ENCODE data around the gene PGD. TPM values are rescaled to one million over a fixed set of nuclear protein-coding genes. Genes with fewer than 3 reads are reported as not detected.
"Not testable (repeated sequence)": the region's sequence is repeated elsewhere in the genome, so short reads cannot be mapped to it uniquely, and the experiment has no call there.

The PGD gene
- total RNA-seq, 1 experiment from 2014 or later: 608 TPM

DNA sequence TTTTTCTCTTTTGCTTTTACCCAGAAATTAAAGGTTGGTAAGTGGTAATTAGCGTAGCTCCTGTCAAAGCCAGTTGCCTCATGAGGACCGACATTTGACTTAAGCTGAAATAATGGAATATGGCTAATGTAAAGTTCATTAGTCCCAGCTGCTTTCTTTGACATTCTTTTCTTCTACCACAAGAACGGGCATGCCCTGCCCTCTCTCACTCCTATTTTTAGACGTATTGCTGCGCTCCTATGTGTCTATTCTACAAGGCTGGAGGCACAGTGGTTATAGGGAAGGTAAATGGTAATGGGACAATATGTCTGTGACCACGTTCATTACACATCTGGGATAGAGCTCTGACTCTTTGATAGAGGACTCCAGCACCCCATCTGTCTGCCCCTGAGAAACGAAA lies 57.8 kb downstream of the PGD start:
- no peak for DNase-seq (ENCODE audit: low read depth)
- in situ Hi-C loops (cut with HindIII; ENCODE audit: low pct_unique_long_range_greater_than_20kb, low sequenced_read_pairs): no loop called here

DNA sequence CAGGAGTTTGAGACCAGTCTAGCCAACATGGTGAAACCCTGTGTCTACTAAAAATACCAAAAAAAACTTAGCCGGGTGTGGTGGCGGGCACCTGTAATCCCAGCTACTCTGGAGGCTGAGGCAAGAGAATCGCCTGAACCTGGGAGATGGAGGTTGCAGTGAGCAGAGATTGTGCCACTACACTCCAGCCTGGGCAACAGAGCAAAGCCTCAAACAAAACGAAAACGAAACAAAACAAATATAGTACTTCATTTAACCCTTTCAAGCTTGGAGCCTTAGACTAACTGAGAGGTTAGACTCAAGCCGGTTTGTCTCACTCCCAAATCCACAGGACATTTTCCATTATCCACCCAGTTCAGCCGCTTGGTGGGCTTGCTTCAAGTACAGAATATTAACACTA lies 58.6 kb downstream of the PGD start:
- DNase-seq (ENCODE audit: low read depth); in situ Hi-C loops (cut with HindIII; ENCODE audit: low pct_unique_long_range_greater_than_20kb, low sequenced_read_pairs): not testable (repeated sequence)

DNA sequence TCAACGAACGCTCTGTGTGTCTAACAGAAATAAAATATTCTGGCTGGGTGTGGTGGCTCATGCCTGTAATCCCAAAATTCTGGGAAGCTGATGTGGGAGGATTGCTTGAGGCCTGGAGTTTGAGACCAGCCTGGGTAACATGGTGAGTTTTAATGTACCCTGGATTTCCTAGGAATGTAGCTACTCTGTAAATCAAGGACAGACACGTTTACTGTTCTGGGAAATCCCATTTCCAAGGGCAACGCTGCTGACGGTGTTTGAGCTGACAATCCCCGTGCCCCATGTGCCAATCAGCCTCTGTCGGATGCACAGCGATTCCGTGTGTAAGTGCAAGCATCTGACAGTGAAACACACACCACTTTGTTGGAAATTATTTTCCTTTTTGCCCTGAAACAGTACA lies 59.0 kb downstream of the PGD start:
- no peak for DNase-seq (ENCODE audit: low read depth)
- in situ Hi-C loops (cut with HindIII; ENCODE audit: low pct_unique_long_range_greater_than_20kb, low sequenced_read_pairs): no loop called here

DNA sequence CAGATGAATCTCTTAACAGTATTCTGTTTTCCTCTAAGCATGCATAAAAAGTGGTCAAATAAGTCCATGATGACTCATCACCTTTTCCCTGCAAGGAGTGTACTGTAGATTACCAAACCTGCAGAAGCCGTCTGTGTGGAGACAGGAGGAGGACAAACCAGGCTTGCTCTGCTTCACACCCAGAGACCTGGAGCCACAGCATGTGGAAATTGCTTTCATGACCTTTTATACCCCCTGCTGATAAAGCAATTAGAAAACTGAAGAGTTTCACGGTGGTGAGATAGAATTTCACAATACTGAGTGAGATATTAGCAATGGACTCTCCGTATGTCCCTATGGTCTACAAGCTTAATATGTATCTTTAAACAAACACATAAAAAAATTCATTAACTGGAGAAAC lies 60.3 kb downstream of the PGD start:
- in situ Hi-C loops (cut with HindIII; ENCODE audit: low pct_unique_long_range_greater_than_20kb, low sequenced_read_pairs): no loop called here

DNA sequence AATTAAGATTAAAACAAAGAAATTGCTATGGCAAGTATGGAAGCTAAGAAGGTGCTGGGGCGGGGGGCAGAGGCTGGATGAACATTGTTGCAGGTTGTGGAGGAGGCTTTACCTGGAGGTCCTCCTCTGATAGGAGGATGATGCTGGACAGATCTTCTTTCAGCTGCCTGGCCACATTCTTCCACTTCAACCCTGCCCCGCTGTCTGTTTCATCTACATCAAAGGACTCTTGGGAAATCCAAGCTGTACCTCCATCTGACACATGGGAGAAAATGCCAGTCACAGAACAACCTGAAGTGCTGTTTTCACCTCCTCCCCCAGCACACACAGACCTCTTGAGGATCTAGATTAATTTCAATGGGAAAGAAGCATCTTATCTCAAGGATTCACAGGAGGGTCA lies 68.2 kb downstream of the PGD start:
- in situ Hi-C loops (cut with HindIII; ENCODE audit: low pct_unique_long_range_greater_than_20kb, low sequenced_read_pairs): no loop called here
- DNase-seq (ENCODE audit: low read depth): no peak

More for the DNA sequence above, 60.3 kb downstream of the PGD start:
- peak; percentile 88 for DNase-seq (ENCODE audit: low read depth)

DNA sequence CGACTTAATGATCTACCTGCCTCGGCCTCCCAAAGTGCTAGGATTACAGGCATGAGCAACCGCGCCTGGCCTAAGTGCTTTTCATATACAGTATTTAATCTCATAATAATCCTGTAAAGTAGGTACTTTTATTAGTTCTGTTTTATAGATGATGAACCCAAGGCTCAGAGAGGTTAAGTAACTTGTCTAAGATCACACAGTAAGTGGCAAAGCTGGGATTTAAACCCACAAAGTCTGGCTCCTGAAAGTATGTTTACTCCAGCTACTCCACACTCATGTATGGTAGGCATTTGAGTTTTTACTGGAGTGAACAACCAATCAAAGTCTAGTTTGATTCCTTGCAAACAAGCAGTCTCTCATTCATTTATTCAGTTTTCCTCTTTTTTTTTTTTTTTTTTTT lies 71.2 kb downstream of the PGD start:
- DNase-seq (ENCODE audit: low read depth): no peak
- in situ Hi-C loops (cut with HindIII; ENCODE audit: low pct_unique_long_range_greater_than_20kb, low sequenced_read_pairs): no loop called here

Other genes with a start within 250 kb of the PGD start
- 2.3 and 8.0 TPM in 2 replicates for gene KIF1B, start 188.5 kb upstream of the PGD start, total RNA-seq (2014; rRNA removed; shearing (Covaris generic); ENCODE audit: low replicate concordance)
- gene CENPS, start 31.4 kb downstream of the PGD start, total RNA-seq (2014; rRNA removed; shearing (Covaris generic); ENCODE audit: low replicate concordance): 39.8 and 45.0 TPM in 2 replicates
- 0.61 TPM in 1 of 2 replicates, not detected in the other for gene CORT, start 51.0 kb downstream of the PGD start, total RNA-seq (2014; rRNA removed; shearing (Covaris generic); ENCODE audit: low replicate concordance)
- 31.8 and 31.9 TPM in 2 replicates for gene DFFA, start 73.5 kb downstream of the PGD start, total RNA-seq (2014; rRNA removed; shearing (Covaris generic); ENCODE audit: low replicate concordance)
- 13.8 and 24.9 TPM in 2 replicates for gene PEX14, start 75.9 kb downstream of the PGD start, total RNA-seq (2014; rRNA removed; shearing (Covaris generic); ENCODE audit: low replicate concordance)